Measurements from ENCODE around the gene CLTCL1.

CLTCL1 gene

DNA sequence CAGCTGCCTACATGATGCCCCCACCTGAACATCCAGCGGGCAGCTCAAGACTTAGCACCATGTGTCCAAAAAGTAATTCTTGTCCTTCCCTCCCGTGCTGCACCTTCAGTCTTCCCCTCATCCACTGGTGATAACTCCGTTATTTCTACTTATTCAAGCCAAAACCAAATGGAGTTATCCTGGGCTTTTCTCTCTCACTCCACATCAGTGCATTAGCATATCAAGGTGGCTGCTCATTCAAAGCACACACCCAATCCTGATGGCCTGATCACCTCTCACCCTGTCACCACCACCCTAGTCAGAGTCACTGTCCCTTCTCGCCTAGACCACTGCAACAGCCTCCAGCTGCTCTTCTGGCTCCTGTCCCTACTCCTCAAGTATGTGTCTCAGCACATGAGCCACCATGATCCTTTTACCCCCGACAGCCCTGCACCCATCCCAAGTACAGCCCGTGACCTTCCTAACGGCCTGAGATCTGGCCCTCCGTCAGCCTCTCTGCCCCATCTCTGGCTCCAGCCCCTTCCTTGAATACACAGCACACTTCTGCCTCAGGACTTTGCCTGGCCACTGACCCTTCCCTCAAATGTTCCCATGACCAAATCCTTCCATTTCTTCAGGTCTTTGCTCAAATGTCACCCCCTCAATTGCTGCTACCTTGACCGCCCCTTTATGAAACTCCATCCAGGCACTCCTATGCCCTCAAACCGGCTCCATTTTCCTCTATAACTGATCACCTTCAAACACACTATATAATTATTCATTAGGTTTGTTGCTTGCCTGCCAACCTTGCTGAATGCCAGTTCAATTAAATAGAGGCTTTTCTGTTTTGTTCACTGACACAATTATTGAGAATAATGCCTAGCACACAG lies 93.3 kb downstream of the CLTCL1 start:
- no peak for DNase-seq (ENCODE audit: extremely low read depth in 1 of 2, low read depth in 1 of 2)

DNA sequence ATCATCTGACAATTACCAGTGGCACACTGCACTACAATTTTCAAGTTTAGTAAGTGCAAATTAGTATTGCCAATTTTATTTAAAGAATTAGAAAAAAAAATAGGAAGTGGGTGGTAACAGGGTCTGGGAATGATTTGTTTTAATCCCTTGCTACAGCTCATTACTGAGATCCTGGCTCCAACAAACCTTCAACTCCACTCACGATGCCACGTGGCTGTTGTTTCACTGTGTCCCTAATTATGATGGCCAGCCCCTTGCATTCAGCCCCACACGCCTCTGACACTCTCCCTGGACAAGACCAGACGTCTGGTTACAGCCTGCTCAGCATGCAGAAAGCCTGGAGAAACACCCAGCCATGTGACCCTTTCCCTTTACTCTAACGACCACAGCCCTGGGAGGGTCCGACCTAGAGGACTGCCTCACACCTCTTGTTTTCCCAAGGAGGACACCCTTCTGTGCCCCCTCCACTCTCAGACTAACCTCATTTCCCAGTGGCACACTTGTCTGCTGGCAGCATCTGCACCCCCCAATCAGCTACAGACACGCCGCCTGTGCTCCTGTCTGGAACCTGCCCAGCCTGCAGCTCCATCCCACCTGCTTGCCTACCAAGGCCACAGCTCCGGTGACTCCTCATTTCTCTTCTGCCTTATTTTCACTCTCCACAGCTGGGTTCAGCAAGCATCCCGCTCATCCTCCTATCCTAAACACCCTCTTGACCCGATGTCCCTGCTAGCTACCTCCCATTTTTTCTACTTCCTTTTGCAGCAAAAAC lies 94.5 kb downstream of the CLTCL1 start:
- DNase-seq (ENCODE audit: extremely low read depth in 1 of 2, low read depth in 1 of 2), result no peak

DNA sequence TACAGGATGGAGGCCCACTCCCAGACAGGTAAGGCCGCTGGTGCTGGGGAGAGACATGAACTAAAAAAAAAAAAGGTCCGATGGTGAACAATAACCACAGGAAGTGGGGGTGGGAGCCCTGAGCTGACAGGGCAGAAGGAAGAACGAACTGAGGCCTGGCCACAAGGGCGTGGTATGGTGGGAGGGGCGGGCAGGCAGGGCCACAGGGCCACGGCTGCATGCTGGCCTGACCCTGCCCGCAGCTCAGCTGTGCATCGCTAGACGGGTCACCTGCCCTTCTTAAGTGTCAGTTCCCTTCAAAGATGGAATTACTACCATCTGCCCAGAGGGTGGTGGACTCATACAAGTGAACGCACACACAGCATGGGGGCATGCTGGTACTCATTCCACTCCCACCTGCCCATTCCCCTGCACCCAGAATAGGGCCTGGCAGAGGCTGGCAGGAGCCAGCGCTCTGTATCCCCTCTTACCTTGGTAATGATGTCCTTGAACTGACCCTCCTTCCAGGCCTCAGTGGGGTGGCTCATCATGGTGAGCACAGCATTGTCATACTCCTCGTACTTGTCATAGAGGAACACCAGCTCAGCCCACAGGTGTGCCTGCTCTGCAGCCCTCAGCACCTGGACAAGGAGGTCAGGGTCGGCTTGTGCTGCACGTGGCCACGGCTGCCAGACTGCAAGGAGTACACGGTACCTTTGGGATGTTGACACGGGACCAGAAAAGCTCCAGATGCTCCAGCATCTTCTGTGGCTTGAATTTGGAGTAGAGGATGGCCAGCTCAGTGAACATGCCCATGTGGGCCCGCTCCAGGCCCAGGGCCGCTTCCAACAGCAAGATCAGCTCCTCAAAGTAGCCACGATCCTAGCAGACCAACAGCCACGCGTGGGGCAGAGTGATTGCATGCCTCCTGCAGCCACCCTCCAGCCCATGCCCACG lies 95.5 kb downstream of the CLTCL1 start:
- DNase-seq (ENCODE audit: extremely low read depth in 1 of 2, low read depth in 1 of 2), result no peak

DNA sequence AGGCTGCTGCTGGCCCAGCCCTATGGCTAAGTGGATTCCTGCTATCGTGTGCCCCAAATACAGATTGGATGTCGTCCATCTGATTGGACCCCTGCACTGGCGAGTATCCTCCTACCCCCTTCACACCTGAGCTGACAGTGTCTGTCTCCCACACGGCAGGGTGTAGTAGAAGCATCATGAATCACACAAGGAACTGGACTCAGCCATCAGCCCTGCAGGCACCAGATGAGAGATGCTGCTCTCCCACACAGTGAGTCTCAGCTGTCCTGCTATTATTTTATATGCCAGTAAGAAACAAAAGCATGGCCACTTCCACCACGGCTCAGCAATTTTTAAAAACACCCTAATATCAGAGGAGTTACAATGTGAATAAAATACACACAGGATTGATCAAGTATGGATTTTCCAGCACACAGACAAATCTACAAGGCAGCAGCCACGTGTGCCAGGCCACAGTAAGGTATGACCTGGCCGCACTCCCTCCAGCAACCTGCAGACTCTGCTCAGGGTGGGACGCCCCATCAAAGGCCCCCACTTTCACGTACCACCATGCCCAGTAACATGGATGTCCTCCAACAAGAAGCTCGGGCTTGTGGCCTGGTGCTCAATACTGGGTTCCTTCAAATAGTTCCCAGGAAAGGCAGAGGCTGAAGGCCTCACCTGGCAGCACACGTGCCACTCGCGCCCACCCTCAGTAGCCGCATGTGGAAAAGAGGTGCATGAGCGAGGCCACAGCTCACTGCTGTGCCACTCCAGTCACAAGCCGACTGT lies 96.6 kb downstream of the CLTCL1 start:
- DNase-seq (ENCODE audit: extremely low read depth in 1 of 2, low read depth in 1 of 2), result no peak

DNA sequence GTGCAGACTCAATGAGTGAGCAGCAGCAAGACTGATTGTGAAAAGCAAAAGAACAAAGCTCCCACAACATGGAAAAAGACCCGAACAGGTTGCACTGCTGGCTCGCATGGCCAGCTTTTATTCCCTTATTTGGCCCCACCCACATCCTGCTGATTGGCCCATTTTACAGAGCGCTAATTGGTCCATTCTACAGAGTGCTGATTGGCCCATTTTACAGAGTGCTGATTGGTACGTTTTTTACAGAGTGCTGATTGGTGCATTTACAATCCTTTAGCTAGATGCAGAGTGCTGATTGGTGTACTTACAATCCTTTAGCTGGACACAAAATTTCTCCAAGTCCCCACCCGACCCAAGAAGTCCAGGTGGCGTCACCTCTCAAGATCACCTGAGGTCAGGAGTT lies 97.6 kb downstream of the CLTCL1 start:
- DNase-seq (ENCODE audit: extremely low read depth in 1 of 2, low read depth in 1 of 2), result no peak

DNA sequence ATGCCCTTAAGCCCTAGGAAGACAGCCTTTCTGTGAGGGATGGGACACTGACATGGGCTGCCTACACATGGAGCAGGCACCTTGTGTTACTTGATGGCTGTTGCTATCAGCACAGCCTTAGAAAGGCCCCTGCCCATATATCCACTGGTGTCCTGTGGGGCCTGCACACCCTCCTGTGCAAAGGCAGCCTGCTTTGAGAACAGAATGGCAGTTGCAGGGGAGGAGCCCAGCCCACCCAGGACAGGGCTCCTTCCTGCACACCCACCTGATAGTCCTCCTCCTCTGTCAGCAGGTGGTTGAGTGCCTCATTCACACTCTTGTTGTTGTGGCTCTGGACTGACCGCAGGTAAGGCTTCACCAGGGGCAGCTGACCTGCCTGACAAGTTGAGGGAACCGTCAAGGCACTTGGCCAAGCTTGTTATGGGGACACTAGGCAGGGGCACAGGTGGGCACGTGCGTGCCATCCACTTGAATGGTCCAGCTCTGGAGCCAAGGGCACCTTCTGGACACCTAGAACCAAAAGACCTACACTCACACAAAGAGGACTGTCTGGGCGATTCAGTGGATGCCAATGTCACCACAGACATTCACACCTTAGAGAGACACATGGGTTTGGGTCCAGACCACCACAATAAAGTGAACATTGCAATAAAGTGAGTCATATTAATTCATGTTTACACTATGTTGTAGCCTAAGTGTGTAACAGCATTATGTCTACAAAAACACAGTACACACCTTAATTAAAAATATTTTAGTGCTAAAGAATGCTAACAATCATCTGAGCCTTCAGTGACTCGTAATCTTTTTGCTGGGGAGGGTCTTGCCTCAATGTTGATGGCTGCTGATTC lies 103.6 kb downstream of the CLTCL1 start:
- no peak for DNase-seq (ENCODE audit: extremely low read depth in 1 of 2, low read depth in 1 of 2)

DNA sequence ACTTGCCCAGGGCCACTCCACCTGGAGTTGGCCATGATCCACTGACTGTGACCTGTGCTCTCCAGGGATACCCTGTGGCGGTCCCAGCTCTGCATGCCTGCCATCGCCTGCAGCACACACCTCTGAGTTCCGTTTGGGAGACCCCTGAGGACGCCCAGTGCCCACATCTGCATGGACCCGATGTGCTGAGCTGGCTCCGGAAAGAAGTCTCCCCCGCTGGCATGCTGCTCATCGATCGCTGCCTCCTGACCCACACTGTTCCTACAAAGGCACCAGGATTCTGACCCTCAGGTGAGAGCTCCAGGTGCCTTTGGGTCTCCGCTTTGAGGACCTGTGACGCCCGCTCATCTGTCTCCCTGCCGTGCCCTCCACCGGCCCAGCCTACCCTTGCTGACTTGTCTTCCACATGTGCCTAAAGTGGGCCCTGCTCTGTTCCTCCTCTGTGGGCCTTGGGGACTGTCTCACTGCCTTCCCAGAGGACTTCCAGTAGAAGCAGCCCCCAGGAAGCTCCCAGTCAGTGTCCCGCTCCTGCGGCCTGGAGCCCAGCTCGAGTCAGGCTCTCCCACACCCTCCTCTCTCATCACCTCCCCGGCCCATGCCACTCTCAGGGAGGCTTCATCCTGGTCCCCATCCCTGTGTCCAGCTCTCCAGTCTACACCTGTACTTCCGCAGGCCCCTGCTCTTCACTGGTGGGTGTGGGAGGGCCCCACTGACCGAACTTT lies 107.1 kb downstream of the CLTCL1 start:
- DNase-seq (ENCODE audit: extremely low read depth in 1 of 2, low read depth in 1 of 2), result no peak

DNA sequence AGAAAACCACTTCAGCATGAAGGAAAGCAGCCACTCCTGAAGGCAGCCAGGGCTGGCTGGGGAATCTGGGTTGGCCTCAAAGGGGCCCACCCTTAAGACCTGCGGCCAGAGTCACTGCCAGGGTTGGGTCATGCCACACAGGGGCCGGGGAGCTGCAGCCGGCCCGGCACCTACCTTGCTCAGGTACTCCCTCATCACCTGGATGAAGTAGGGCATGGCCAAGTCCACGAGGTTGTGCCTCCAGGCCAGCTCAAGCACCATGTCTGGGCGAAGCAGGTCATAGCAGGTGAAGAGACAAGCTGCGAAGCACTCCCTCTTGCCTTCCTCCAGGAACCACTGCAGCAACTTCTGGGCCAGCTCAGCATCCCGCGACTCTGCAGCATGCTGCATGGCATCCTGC lies 108.3 kb downstream of the CLTCL1 start:
- DNase-seq (ENCODE audit: extremely low read depth in 1 of 2, low read depth in 1 of 2), result no peak

DNA sequence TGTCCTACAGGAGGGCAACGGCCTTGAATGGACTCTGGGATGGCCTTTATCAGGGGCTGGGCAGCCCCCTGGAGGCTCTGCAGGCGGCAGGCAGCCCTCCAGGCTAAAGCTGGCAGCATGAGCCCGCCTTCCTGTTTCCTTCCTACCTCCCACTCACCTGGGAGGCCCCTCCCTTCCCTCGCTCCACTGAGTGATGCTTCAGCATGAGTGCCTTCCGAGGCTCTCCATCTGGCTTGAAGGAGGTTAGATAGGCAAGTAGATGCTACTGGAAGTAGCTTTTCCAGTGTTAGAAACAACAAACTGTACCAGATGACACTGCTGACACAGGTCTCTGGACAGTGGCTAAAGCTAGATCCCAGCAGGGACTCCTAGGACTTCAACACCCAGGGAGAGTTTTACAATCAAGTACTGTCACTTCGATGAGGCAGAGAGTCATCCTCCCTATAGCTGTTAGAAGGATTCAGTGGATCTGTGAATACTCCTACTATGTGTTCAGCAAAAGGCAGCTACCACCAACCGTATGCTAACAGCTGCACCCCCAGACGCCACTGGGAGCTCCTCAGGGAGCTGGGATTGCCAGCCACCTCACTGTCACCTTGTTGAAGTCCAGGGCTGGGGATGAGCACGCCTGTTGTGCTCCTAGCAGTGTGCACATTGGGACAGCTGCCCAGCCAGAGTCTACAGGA lies 108.9 kb downstream of the CLTCL1 start:
- no peak for DNase-seq (ENCODE audit: extremely low read depth in 1 of 2, low read depth in 1 of 2)

DNA sequence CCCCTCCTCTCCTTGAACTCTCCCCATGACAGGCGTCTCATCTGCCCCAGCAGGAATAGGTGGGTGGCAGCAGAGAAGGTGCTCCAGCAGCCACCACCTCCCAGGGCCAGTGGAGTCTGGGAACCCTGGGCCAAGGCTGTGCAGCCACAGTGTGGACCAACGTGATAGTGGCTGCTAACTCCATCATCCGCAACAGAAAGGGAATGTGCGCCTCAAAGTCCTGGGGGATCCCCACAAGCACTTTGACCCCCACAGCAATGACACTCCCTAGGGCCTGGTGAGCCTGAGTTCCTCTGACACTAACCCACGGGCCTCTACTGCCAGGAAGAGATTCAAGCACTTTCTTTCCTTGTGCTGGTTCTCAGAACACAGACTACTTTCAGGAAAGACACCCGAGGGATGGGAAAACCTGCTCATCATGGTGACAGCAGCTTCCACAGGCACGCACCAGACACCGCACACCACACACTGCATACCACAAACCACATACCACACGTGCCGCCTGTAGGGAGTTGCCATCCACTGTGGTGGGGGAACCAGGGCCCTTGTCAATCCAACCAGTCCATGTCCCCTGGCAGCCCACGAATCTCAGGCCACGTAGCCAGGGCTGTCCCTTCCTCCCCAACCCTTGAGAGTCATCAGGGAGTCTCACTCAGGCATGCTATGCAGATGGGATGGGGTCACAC lies 109.6 kb downstream of the CLTCL1 start:
- DNase-seq (ENCODE audit: extremely low read depth in 1 of 2, low read depth in 1 of 2), result no peak

DNA sequence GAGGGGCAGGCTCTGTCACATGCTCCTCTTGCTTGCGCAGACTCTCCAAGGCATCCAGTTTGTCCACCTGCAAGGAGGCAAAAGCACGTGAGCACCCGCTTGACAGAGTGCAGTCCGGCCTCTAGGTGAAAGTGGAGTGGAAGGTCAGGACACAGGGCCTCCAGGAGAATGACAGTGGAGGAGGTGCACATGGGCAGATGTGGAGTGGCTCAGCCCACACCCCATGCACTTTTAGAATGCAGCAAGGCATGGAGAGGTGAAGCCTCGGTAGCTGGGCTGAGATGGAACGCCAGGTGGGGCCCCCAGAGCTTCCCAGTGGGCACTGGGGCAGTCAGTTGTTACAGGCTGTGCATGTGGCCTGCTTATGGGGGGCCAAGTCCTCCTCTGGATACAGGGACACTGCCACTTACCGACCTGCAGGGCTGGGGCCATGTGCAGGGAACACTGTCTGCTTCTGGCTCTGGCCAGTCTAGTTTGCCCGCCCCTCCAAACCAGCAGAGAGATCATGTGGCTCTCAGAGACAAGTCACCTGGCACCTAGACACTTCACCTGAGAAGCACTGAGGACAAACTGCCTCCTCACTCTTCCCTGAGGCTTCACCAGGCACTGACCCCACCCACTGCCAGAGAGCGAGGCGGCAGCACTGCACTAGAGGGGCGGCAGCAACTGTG lies 110.6 kb downstream of the CLTCL1 start:
- no peak for DNase-seq (ENCODE audit: extremely low read depth in 1 of 2, low read depth in 1 of 2)

DNA sequence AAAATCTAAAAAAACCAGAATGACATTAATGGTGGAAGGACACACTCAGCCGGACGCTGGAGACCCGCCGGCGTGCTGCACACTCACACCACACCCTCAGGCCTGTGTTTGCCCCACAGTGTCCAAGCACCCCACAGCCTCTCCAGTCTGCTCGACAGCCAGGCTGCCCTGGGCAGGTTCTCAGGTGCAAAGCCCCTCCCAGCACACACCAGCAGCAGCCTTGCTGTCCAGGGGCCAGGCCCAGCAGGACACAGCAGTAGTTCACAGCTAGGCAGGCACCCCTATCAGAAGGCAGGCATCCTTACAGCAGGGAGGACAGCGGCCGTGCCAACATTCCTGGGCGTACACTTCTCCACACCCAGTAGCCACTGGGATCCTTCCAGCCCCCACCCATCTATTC lies 111.3 kb downstream of the CLTCL1 start:
- no peak for DNase-seq (ENCODE audit: extremely low read depth in 1 of 2, low read depth in 1 of 2)

DNA sequence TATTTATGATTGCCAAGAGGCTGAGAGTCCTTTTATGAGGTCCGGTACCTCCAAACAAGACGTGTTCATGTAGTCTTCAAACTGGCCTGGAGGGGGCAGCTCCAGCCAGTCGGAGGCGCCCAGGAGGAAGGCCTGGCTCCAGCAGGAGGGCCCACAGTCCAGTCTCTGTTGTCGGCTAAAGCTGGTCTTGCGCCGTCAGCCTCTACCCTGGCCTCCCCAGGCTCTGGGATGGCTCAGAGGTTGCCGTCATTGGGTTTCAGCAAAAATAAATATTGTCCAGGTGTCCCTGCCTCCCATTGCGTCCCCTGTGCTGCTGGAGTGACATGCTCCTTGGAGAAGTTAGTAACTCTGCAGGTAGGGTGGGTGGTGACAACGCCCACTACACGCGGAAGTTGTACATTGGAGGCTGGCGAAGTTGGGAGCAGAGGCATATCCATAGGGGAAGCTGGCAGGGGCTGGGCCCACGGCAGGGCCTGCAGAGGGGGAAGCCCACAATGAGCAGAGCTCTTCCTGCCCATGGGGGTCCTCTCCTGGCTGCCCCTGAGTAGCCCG lies 111.9 kb downstream of the CLTCL1 start:
- DNase-seq (ENCODE audit: extremely low read depth in 1 of 2, low read depth in 1 of 2), result no peak

DNA sequence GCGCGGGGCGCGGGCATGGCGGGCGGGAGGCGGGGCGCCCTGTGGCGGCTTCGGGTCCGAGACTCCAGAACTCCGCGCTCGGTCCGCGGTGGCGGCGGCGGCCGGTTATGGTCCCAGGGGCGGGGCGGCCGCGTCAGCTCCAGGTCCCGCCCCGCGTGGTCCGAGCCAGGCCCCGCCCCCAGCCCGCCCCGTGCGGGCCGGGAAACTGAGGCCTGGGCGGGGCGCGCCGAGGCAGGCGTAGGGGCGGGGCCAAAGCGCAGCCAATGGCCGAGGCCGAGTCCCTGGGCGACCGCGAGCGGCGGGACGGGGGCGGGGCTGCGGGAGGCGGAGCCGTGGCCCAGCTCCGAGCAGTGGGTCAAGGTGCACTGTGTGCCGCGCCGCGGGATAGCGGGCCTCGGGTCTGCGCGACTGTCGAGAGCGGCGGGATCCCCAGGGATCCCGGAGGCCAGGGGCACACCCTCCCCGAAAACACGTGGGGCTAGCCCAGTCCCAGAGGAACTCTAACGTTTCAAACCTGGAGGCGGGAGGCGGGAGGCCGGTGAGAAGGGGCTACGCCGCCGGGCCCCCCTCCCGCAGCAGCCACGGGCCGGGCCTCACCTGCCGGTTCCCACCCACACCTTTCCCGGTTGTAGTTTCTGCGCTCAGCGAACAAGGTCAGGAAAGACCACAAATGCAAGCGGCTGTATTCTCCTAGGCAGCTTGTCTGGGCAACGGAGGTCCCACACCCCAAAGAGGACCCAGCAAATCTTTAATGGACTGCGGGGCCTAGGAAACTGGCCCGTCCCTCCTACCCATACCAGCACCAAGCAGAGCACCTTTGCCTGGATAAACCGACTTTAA lies 112.6 kb downstream of the CLTCL1 start, which contains the start of gene SLC25A1:
TSS of gene SLC25A1 (minus strand) at position 80 of the 840 bp plus-strand sequence. CDS start at position 17, 63 bp downstream.
- DNase-seq (ENCODE audit: extremely low read depth in 1 of 2, low read depth in 1 of 2), result peak; percentile 80 to 86

DNA sequence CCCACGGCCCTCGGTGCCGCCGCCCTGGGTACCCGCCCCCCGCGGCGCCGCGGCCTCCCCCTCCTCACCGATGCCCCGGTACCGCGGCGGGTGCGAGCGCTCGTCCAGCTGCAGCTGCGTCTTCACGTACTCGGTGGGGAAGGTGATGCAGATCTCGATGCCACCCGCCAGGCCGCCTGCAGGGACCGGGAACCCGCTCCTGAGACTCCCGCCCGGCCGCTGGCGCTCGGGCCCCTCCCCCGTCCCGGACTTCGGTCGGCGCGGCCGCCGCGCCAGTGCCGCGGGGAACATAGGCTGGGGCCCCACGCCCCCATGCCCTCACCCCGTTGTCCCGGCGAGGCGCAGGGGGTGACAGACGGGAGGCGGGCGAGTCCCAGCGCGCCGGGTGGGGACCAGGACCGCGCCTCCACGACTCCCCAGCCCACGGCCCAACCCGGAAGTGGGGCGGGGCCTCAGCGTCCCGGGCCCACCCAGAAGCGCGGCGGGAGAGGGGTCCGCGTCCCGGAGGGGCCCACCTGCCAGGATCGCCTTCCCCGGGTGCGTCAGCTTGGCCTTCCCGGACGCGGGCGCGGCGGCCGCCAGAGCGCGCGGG lies 113.4 kb downstream of the CLTCL1 start:
- peak in 1 of 2 donors; percentile 37 for DNase-seq (ENCODE audit: extremely low read depth in 1 of 2, low read depth in 1 of 2)

Data from stimulated activated CD8-positive, alpha-beta memory T cell treated with anti-CD3 and anti-CD28 coated beads, Interleukin-7, amount 100 ng/mL, for 48 hours (primary cell).